GM19397 (cell line): ENCODE data around the gene FKBP5.
"Not testable (repeated sequence)": the region's sequence is repeated elsewhere in the genome, so short reads cannot be mapped to it uniquely, and the experiment has no call there.

Source experiments
- ATAC-seq: cut with Tn5 transposase; IDR thresholded peaks from one replicate; pipeline ENCODE4 v1.9.1; 2021; ENCODE audit warnings: mild to moderate bottlenecking, moderate library complexity; ENCODE audit not compliant: unreplicated experiment

The FKBP5 gene

GRCh38 chr6:35622283-35622682 is 66.4 kb downstream of the FKBP5 start:
- no peak for ATAC-seq

- ATAC-seq: no peak
These were observed 68.0 kb downstream of the FKBP5 start for GRCh38 chr6:35620706-35621105.

GRCh38 chr6:35613762-35614161 is 75.0 kb downstream of the FKBP5 start:
- no peak for ATAC-seq

GRCh38 chr6:35611240-35611639 is 77.5 kb downstream of the FKBP5 start:
- no peak for ATAC-seq

GRCh38 chr6:35610830-35611229 is 77.9 kb downstream of the FKBP5 start:
- ATAC-seq: no peak

- no peak for ATAC-seq
These were observed 79.1 kb downstream of the FKBP5 start for GRCh38 chr6:35609588-35609987.

- no peak for ATAC-seq
These were observed 81.0 kb downstream of the FKBP5 start for GRCh38 chr6:35607517-35608233.

- no peak for ATAC-seq
These were observed 83.1 kb downstream of the FKBP5 start for GRCh38 chr6:35605600-35605999.

- no peak for ATAC-seq
These were observed 85.2 kb downstream of the FKBP5 start for GRCh38 chr6:35603326-35604202.

GRCh38 chr6:35602133-35602946 is 86.4 kb downstream of the FKBP5 start:
- no peak for ATAC-seq

- ATAC-seq: no peak
These were observed 87.2 kb downstream of the FKBP5 start for GRCh38 chr6:35601331-35602132.

- no peak for ATAC-seq
These were observed 88.0 kb downstream of the FKBP5 start for GRCh38 chr6:35600659-35601125.

- no peak for ATAC-seq
These were observed 88.7 kb downstream of the FKBP5 start for GRCh38 chr6:35599761-35600658.

- not testable (repeated sequence) for ATAC-seq
These were observed 90.1 kb downstream of the FKBP5 start for GRCh38 chr6:35598621-35599020.

GRCh38 chr6:35596448-35597442 is 92.0 kb downstream of the FKBP5 start:
- ATAC-seq: no peak

- ATAC-seq: no peak
These were observed 94.1 kb downstream of the FKBP5 start for GRCh38 chr6:35594503-35595186.

- ATAC-seq: no peak
These were observed 96.5 kb downstream of the FKBP5 start for GRCh38 chr6:35592178-35592577.
